NCI-H128 (cell line): ENCODE results near the gene MBD2.
A peak's percentile ranks its signal among the peaks of the same experiment; 100 is the strongest.
"Not testable (repeated sequence)": the region's sequence is repeated elsewhere in the genome, so short reads cannot be mapped to it uniquely, and the experiment has no call there.

Source experiments
- DNase-seq: peaks from one replicate; lab custom pipeline; 2025; ENCODE audit not compliant: unreplicated experiment; lab: John Stamatoyannopoulos, UW

Gene MBD2

GRCh38 chr18:54238173-54238936, 13.9 kb upstream of the MBD2 start:
- no peak for DNase-seq

- no peak for DNase-seq
These were observed 11.4 kb upstream of the MBD2 start for GRCh38 chr18:54235871-54236270.

GRCh38 chr18:54233747-54234146, 9.3 kb upstream of the MBD2 start:
- DNase-seq, result no peak

- no peak for DNase-seq
These were observed 8.8 kb upstream of the MBD2 start for GRCh38 chr18:54233228-54233625.

GRCh38 chr18:54232485-54233227, 8.2 kb upstream of the MBD2 start:
- DNase-seq, result no peak

- DNase-seq, result no peak
These were observed 5.1 kb upstream of the MBD2 start for GRCh38 chr18:54229421-54230059.

GRCh38 chr18:54228364-54228763, 3.9 kb upstream of the MBD2 start:
- no peak for DNase-seq

- peak; percentile 31 for DNase-seq
These were observed 764 bp downstream of the MBD2 start for GRCh38 chr18:54223568-54224241.

- DNase-seq, result no peak
These were observed 1.4 kb downstream of the MBD2 start for GRCh38 chr18:54222922-54223567.

GRCh38 chr18:54220406-54220805, 4.1 kb downstream of the MBD2 start:
- DNase-seq, result no peak

GRCh38 chr18:54218803-54219202, 5.7 kb downstream of the MBD2 start:
- DNase-seq, result not testable (repeated sequence)

- DNase-seq, result no peak
These were observed 6.2 kb downstream of the MBD2 start for GRCh38 chr18:54218299-54218698.

GRCh38 chr18:54217624-54218023, 6.8 kb downstream of the MBD2 start:
- DNase-seq, result no peak

GRCh38 chr18:54215069-54215468, 9.4 kb downstream of the MBD2 start:
- DNase-seq, result no peak

- DNase-seq, result no peak
These were observed 14.0 kb downstream of the MBD2 start for GRCh38 chr18:54210463-54210862.

GRCh38 chr18:54209471-54210180, 14.8 kb downstream of the MBD2 start:
- no peak for DNase-seq

GRCh38 chr18:54206447-54206846, 18.0 kb downstream of the MBD2 start:
- DNase-seq, result no peak

GRCh38 chr18:54205959-54206358, 18.5 kb downstream of the MBD2 start:
- no peak for DNase-seq

- not testable (repeated sequence) for DNase-seq
These were observed 19.0 kb downstream of the MBD2 start for GRCh38 chr18:54205448-54205847.

- DNase-seq, result no peak
These were observed 19.6 kb downstream of the MBD2 start for GRCh38 chr18:54204883-54205282.
